IMR-90 (cell line): ENCODE results near the gene CRLF1. TPM values are rescaled to one million over a fixed set of nuclear protein-coding genes. Genes with fewer than 3 reads are reported as not detected.
A peak's percentile ranks its signal among the peaks of the same experiment; 100 is the strongest.

Experiments
- ATAC-seq: fragments of 200-7000 bp; cut with Tn5 transposase; 2 replicates; pipeline ENCODE4 v1.9.1; 2020; ENCODE audit warnings: low read depth, mild to moderate bottlenecking, moderate library complexity
- BruUV-seq: library from RNA; stranded (reverse); fragments of 400-500 nt; replicated peaks from 2 replicates; lab custom pipeline; 2021; lab: Mats Ljungman, UMichigan
- CTCF ChIA-PET: fragments of 300-600 bp; formaldehyde crosslinking; extraction: SDS; loops from one replicate; lab custom pipeline; 2021; ENCODE audit warnings: antibody characterized with exemption; lab: Yijun Ruan, JAX
- POLR2A ChIA-PET: fragments of 300-600 bp; sonication (Branson Sonifier 250); formaldehyde crosslinking; loops from one replicate; lab custom pipeline; 2022; ENCODE audit warnings: antibody characterized with exemption; ENCODE audit not compliant: unreplicated experiment; lab: Charles Lee
- DNase-seq: peaks from one replicate; pipeline ENCODE4 v3.0.0; 2013
- H2AFZ ChIP-seq: replicated peaks from 2 replicates; pipeline ENCODE3; 2013; ENCODE audit warnings: low read length, mild to moderate bottlenecking; ENCODE audit not compliant: poor library complexity
- H2AK5ac ChIP-seq: 2 replicates; pipeline ENCODE4 v1.6.1; 2013; ENCODE audit warnings: low read depth, low read length, inconsistent platforms
- H2AK9ac ChIP-seq: replicated peaks from 2 replicates; pipeline ENCODE3; 2013; ENCODE audit warnings: mild to moderate bottlenecking, low read depth, low read length, moderate library complexity; ENCODE audit not compliant: poor library complexity
- H2BK120ac ChIP-seq: 2 replicates; pipeline ENCODE4 v1.6.1; 2013; ENCODE audit warnings: low read depth, low read length, inconsistent platforms
- H2BK15ac ChIP-seq: 3 replicates; pipeline ENCODE4 v1.6.1; 2013; ENCODE audit warnings: low read depth, low read length, inconsistent platforms
- H2BK20ac ChIP-seq: 2 replicates; pipeline ENCODE4 v1.6.1; 2013; ENCODE audit warnings: low read depth, mild to moderate bottlenecking, inconsistent platforms, low read length, moderate library complexity
- H2BK5ac ChIP-seq: 2 replicates; pipeline ENCODE4 v1.6.1; 2013; ENCODE audit warnings: mild to moderate bottlenecking, low read depth, low read length, inconsistent platforms; ENCODE audit not compliant: poor library complexity, severe bottlenecking
- H3K14ac ChIP-seq: replicated peaks from 2 replicates; pipeline ENCODE4 v1.6.1; 2013; ENCODE audit warnings: low read depth, low read length, inconsistent platforms
- H3K18ac ChIP-seq: 2 replicates; pipeline ENCODE4 v1.6.1; 2013; ENCODE audit warnings: low read depth, low read length, control low read depth
- H3K23ac ChIP-seq: 2 replicates; pipeline ENCODE4 v1.6.1; 2013; ENCODE audit warnings: low read depth, low read length, inconsistent platforms
- H3K27ac ChIP-seq: 2 replicates; pipeline ENCODE4 v1.5.1; 2013; ENCODE audit warnings: mild to moderate bottlenecking, control low read depth, low read length; ENCODE audit not compliant: insufficient read depth
- H3K27me3 ChIP-seq: 2 replicates; pipeline ENCODE4 v1.6.1; 2013; ENCODE audit warnings: low read length; ENCODE audit not compliant: control insufficient read depth, insufficient read depth
- H3K36me3 ChIP-seq: 2 replicates; pipeline ENCODE4 v1.6.1; 2013; ENCODE audit warnings: low read length, mixed read lengths; ENCODE audit not compliant: control insufficient read depth, insufficient read depth
- H3K4ac ChIP-seq: 2 replicates; pipeline ENCODE4 v1.6.1; 2013; ENCODE audit warnings: low read depth, low read length, inconsistent platforms
- H3K4me1 ChIP-seq: 2 replicates; pipeline ENCODE4 v1.6.1; 2013; ENCODE audit warnings: low read length, mixed read lengths; ENCODE audit not compliant: control insufficient read depth, insufficient read depth
- H3K4me2 ChIP-seq: 2 replicates; pipeline ENCODE4 v1.6.1; 2013; ENCODE audit warnings: low read depth, mild to moderate bottlenecking, control low read depth, low read length, moderate library complexity
- H3K4me3 ChIP-seq: 2 replicates; pipeline ENCODE4 v1.5.1; 2013; ENCODE audit warnings: low read depth, mild to moderate bottlenecking, control low read depth, low read length, moderate library complexity; ENCODE audit not compliant: insufficient read depth
- H3K56ac ChIP-seq: 2 replicates; pipeline ENCODE4 v1.6.1; 2013; ENCODE audit warnings: low read length, inconsistent platforms; ENCODE audit not compliant: insufficient read depth; ENCODE audit errors: extremely low read depth
- H3K79me1 ChIP-seq, 2 experiments: 2 replicates each; pipeline ENCODE4 v1.6.1; 2013; ENCODE audit warnings: low read length in 2 of 2, inconsistent platforms in 1 of 2, low read depth in 1 of 2
- H3K9ac ChIP-seq: 2 replicates; pipeline ENCODE4 v1.6.1; 2013; ENCODE audit warnings: low read depth, low read length, control low read depth
- H3K9me1 ChIP-seq: 2 replicates; pipeline ENCODE4 v1.6.1; 2013; ENCODE audit warnings: low read length, inconsistent platforms; ENCODE audit not compliant: insufficient read depth
- H3K9me3 ChIP-seq: 2 replicates; pipeline ENCODE4 v1.6.1; 2013; ENCODE audit warnings: low read length; ENCODE audit not compliant: control insufficient read depth, insufficient read depth
- H4K20me1 ChIP-seq: 2 replicates; pipeline ENCODE4 v1.6.1; 2013; ENCODE audit warnings: low read length, inconsistent platforms; ENCODE audit not compliant: insufficient read depth
- H4K5ac ChIP-seq: 2 replicates; pipeline ENCODE4 v1.6.1; 2013; ENCODE audit warnings: mild to moderate bottlenecking, low read depth, low read length, control low read depth
- H4K8ac ChIP-seq, 2 experiments: 2 replicates each; pipeline ENCODE4 v1.6.1; 2013; ENCODE audit warnings: low read depth in 2 of 2, low read length in 2 of 2, control low read depth in 1 of 2, inconsistent platforms in 1 of 2
- H4K91ac ChIP-seq: 2 replicates; pipeline ENCODE4 v1.6.1; 2013; ENCODE audit warnings: low read depth, low read length, inconsistent platforms; ENCODE audit not compliant: insufficient read depth
- CHD1 ChIP-seq: IDR thresholded peaks from 2 replicates; pipeline ENCODE4 v1.6.1; 2012; ENCODE audit warnings: low read depth, low read length, improper control_type of control experiment
- CTCF ChIP-seq: conservative IDR thresholded peaks from 2 replicates; pipeline ENCODE4 v1.5.1; 2012; ENCODE audit warnings: mild to moderate bottlenecking, low read depth, low read length, improper control_type of control experiment
- FOS ChIP-seq: fragments of 150-350 bp; IDR thresholded peaks from 2 replicates; pipeline ENCODE4 v1.6.1; 2016; ENCODE audit warnings: low read depth, low read length
- POLR2A ChIP-seq: IDR thresholded peaks from 2 replicates; pipeline ENCODE4 v1.6.1; 2012; ENCODE audit warnings: mild to moderate bottlenecking, low read depth, low read length
- WGBS, 2 experiments: methylation state at CpG; one replicate each; pipeline versions ENCODE4 v1.1.5 to v1.1.7; 2013; ENCODE audit warnings: missing lambda C conversion rate in 2 of 2; ENCODE audit not compliant: insufficient read length in 1 of 2; ENCODE audit errors: extremely low coverage in 2 of 2; 5-methylcytosine and 5-hydroxymethylcytosine counted together
- dilution Hi-C: fragments of 300-500 bp; cut with HindIII; formaldehyde crosslinking; loops from one replicate; pipeline ENCODE4 v1.14.3; 2018; ENCODE audit warnings: low sequenced_read_pairs; ENCODE audit not compliant: unreplicated experiment
- in situ Hi-C: fragments of 300-500 bp; cut with MboI; formaldehyde crosslinking; loops from 3 replicates; pipeline ENCODE4 v1.14.3; 2019; ENCODE audit warnings: low sequenced_read_pairs, inconsistent platforms, mixed read lengths
- intact Hi-C: fragments of 100-400 bp; cut with micrococcal nuclease; formaldehyde crosslinking; loops from 2 replicates; pipeline ENCODE4 v1.10.0; 2022
- polyA plus RNA-seq, 3 experiments: library from polyadenylated mRNA; depleted of rRNA; stranded (reverse); fragments of >200 nt; gene quantifications; 2 replicates each; pipeline ENCODE4 v1.2.3, GENCODE V29; 2012; ENCODE audit warnings: low replicate concordance in 1 of 3
- total RNA-seq: library from RNA; depleted of rRNA; stranded (reverse); fragments of >200 nt; gene quantifications from 2 replicates; pipeline ENCODE4 v1.2.3, GENCODE V29; 2012

Gene CRLF1
- total and polyA plus RNA-seq, 2 of the 4 experiments (the other 2 are of a cell fraction): 0.18 to 3.1 TPM

GRCh38 chr19:18636969-18637629, 30.5 kb upstream of the CRLF1 start, which contains the start of gene KLHL26:
Gene KLHL26 (plus strand): TSS chr19:18637028. CDS start chr19:18637055, 27 bp downstream.
- peak within 1 kb of the TSS; percentile 66 to 93; a peak in 3 of 4 replicates for H4K8ac ChIP-seq
- POLR2A ChIA-PET: no interaction called here
- in situ Hi-C loops: no loop called here

More at GRCh38 chr19:18636969-18637629, 30.5 kb upstream of the CRLF1 start, which contains the start of gene KLHL26:
- dilution Hi-C loops: no loop called here
- no peak within 1 kb of the TSS for H3K18ac ChIP-seq
- ATAC-seq: no peak
- peak within 1 kb of the TSS; percentile 97 for H2AK9ac ChIP-seq
- peak within 1 kb of the TSS; percentile 97 for H2AFZ ChIP-seq
- peak within 1 kb of the TSS; percentile 97 for H3K4me2 ChIP-seq
- H3K9ac ChIP-seq: peak within 1 kb of the TSS; percentile 90
- CTCF ChIA-PET: no interaction called here
- no TSS peak for BruUV-seq
- H2BK120ac ChIP-seq: peak within 1 kb of the TSS; percentile 60; the same call in 1 of the 2 replicates
- H3K27me3 ChIP-seq: no peaks in the 10 kb centered on the region
- H3K4ac ChIP-seq: peak within 1 kb of the TSS; percentile 84
- TF ChIP-seq CTCF (no peak), CHD1 (no peak), FOS (no peak), POLR2A (peak; percentile 80)
- H3K9me3 ChIP-seq: no peaks in the 10 kb centered on the region
- DNase-seq: no peak
- peak within 1 kb of the TSS; percentile 98 for H3K4me3 ChIP-seq
- peak within 1 kb of the TSS; percentile 22 for H2BK5ac ChIP-seq
- H3K36me3 ChIP-seq: no peaks in the 10 kb centered on the region
- H3K56ac ChIP-seq: no peak within 1 kb of the TSS
- peaks cover 7% of the 10 kb centered on the region for H3K4me1 ChIP-seq
- H3K79me1 ChIP-seq: peaks cover 14 to 37% of the 10 kb centered on the region in 2 experiments
- H2BK15ac ChIP-seq: no peak within 1 kb of the TSS
- H3K14ac ChIP-seq: peak within 1 kb of the TSS; percentile 97
- peak within 1 kb of the TSS; percentile 13; the same call in 1 of the 2 replicates for H3K23ac ChIP-seq
- H3K27ac ChIP-seq: peak within 1 kb of the TSS; percentile 59
- peak within 1 kb of the TSS; percentile 67 for H4K5ac ChIP-seq
- WGBS, 2 experiments: 3% methylated on average over 30 of the region's 47 CpGs; no CpG with 5 or more reads in 1 of the 2 experiments
- H4K20me1 ChIP-seq: peaks cover 3% of the 10 kb centered on the region
- peaks cover 14% of the 10 kb centered on the region for H3K9me1 ChIP-seq
- intact Hi-C loops: no loop called here
- no peak within 1 kb of the TSS for H2BK20ac ChIP-seq
- peak within 1 kb of the TSS; percentile 43 for H2AK5ac ChIP-seq
- peak within 1 kb of the TSS; percentile 49; the same call in 1 of the 2 replicates for H4K91ac ChIP-seq
